Hepatocyte (in vitro differentiated cells): ENCODE data around the gene KCNQ1.

Experiments used
- EZH2 ChIP-seq: fragments of 200-600 bp; sonication (generic); IDR thresholded peaks from 2 replicates; pipeline ENCODE4 v1.6.1; 2016; ENCODE audit warnings: antibody characterized with exemption, mild to moderate bottlenecking, borderline replicate concordance
- TF ChIP-seq, protein P1 (sequence below): fragments of 200-600 bp; sonication (generic); IDR thresholded peaks from 2 replicates; pipeline ENCODE4 v1.5.1; 2016; ENCODE audit warnings: antibody characterized with exemption, mild to moderate bottlenecking; ENCODE audit not compliant: poor library complexity

DNA sequence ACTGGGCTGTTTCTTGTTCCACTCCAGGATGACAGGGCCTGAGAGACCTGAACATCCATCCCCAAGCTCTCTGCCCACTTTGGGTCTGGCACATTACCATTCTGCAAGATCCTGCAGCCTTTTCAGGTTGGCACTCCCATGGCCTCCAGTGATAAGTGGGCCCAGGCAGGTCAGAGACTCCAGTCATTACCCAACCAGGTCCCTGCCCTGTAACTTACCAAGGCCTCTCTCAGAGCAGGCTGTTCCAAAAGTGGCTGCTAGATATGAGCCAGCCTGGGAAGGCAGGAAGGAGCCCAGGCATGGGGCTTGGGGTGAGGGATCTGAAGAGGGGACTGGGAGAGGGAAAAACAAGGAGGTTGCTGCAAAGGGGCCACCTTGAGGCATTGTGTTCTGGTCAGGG lies 219.1 kb downstream of the KCNQ1 start:
- TF ChIP-seq, protein P1, sequence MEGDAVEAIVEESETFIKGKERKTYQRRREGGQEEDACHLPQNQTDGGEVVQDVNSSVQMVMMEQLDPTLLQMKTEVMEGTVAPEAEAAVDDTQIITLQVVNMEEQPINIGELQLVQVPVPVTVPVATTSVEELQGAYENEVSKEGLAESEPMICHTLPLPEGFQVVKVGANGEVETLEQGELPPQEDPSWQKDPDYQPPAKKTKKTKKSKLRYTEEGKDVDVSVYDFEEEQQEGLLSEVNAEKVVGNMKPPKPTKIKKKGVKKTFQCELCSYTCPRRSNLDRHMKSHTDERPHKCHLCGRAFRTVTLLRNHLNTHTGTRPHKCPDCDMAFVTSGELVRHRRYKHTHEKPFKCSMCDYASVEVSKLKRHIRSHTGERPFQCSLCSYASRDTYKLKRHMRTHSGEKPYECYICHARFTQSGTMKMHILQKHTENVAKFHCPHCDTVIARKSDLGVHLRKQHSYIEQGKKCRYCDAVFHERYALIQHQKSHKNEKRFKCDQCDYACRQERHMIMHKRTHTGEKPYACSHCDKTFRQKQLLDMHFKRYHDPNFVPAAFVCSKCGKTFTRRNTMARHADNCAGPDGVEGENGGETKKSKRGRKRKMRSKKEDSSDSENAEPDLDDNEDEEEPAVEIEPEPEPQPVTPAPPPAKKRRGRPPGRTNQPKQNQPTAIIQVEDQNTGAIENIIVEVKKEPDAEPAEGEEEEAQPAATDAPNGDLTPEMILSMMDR: no peak
- no peak for TF ChIP-seq EZH2
